Fibroblast of pulmonary artery (primary cell): Measurements from ENCODE around the gene DNAJA1.

Source experiments
- DNase-seq: peaks from one replicate; pipeline ENCODE4 v3.0.0-alpha.2; 2010; ENCODE audit warnings: low read depth
- H3K4me3 ChIP-seq: replicated peaks from 2 replicates; pipeline ENCODE4 v1.5.1; 2011; ENCODE audit warnings: low read depth, mild to moderate bottlenecking, control low read depth, low read length, moderate library complexity
- TF ChIP-seq, protein P1 (sequence below): IDR thresholded peaks from 2 replicates; pipeline ENCODE4 v1.5.1; 2011; ENCODE audit warnings: mild to moderate bottlenecking, control low read depth, low read length, inconsistent platforms; ENCODE audit errors: missing control alignments

Gene DNAJA1

DNA sequence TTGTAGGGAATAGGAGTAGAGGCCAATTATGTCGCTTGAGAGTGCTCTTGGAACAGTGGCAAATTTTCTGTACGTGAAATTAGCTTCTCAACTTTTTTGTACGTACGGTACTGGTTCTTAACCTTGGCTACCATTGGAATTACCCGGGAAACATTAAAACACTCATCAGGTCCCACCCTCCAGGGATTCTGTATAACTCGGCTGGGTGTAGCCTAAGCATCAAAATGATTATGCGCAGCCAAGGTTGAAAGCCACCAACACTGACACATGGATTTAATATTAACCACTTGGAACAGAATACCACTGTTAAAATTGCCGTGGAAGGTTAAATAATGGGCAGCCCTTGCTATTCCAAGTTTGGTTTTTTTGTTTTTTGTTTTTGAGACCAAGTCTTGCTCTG, 17.4 kb downstream of the DNAJA1 start:
- H3K4me3 ChIP-seq, result no peak overlapping the region
- TF ChIP-seq, protein P1, sequence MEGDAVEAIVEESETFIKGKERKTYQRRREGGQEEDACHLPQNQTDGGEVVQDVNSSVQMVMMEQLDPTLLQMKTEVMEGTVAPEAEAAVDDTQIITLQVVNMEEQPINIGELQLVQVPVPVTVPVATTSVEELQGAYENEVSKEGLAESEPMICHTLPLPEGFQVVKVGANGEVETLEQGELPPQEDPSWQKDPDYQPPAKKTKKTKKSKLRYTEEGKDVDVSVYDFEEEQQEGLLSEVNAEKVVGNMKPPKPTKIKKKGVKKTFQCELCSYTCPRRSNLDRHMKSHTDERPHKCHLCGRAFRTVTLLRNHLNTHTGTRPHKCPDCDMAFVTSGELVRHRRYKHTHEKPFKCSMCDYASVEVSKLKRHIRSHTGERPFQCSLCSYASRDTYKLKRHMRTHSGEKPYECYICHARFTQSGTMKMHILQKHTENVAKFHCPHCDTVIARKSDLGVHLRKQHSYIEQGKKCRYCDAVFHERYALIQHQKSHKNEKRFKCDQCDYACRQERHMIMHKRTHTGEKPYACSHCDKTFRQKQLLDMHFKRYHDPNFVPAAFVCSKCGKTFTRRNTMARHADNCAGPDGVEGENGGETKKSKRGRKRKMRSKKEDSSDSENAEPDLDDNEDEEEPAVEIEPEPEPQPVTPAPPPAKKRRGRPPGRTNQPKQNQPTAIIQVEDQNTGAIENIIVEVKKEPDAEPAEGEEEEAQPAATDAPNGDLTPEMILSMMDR, result no peak
- DNase-seq, result no peak

DNA sequence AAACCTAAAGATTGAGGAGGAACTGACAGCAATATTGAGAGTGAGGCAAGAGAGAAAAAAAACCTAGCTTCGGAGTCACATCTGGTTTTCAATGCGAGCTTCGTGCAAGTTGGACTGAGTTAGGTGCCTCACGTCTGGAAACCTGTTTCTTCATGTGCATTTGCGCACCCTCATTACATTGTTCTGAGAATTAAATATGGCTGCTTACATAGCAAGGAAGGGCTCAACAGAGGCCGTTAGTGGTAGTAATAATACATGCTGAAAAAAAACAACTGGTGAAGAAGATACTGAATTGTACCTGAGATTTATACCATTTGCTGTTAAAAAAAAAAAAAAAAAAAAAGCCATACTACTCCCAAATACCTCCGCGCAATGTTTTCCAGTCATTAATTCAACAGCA, 18.6 kb downstream of the DNAJA1 start:
- no peak for DNase-seq
- TF ChIP-seq, protein P1, result no peak

DNA sequence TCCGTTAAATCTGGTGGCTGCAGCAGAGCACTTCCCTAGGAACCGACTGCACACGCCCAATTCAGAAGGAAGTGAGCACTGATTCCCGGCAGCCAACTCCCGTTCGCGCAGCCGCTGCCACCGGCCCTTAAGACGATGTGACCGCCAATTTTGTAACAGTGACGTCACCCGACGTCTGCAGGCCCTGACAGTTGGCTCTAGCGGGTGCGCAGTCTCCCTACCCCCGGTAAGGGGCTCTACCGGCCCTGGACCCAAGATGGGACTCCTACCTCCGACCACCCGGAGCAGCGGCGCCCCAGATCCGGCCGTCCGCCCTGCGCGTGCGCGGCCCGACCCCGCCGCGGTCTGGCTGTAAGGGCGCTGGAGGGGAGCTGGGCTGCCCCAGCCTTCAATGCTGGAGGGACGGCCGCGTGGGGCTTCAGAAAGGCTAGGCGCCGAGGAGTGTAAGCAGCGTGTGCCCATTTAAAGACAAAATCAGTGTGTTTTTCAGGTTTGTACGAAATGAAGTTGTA, 19.1 kb downstream of the DNAJA1 start:
- peak overlapping the region; percentile 65 for H3K4me3 ChIP-seq
- TF ChIP-seq, protein P1, result no peak
- peak; percentile 94 for DNase-seq

More for the DNA sequence above, 18.6 kb downstream of the DNAJA1 start:
- peak overlapping the region; percentile 65 for H3K4me3 ChIP-seq

DNA sequence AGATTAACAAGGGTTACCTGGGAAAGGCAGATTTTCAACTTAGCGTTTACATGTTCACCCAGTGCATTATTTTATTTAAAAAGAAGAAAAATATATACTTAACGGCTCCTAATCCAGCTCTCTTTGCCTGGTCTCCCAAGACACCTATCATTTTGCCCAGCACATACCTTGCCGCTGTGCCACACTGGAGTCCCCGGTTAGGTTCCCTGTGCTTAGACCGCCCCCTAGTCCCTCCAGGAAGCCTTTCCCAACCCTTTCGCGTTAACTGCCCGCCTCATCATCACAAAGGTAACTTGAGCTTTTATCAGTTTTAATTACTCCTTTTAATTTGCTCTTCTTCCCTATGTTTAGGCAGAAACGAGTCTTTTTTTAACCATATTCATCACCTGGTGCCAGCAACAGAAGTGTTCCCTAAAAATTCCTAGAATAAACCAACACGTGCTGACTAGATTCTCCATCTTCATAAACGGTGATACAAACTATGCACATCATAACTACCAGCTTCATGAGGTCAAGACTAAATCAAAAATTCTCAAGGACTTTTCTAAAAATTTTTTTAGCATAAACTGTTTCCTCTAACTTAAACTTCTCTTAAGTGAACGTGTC, 19.7 kb downstream of the DNAJA1 start:
- TF ChIP-seq, protein P1, result peak; percentile 19
- H3K4me3 ChIP-seq, result peak overlapping the region; percentile 65
- DNase-seq, result peak; percentile 22

DNA sequence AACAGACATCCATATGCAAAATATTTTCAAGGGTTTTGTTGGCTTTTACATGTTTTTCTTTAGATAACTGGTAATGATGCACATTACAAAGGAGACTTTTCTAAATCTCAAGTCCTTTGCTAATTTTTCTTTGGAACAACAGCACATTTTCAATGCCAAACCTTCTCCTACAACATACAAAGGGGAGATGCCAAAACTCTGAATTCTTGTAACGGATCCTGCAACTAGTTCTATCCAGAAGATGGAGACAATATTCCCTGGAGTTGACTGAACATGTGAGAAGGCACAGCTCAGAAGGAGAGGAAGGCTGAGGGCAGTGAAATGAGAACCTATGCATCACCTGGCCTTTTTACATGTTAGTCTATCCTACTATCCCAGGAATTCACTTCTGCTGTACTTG, 21.0 kb downstream of the DNAJA1 start:
- H3K4me3 ChIP-seq, result no peak overlapping the region
- no peak for DNase-seq
- TF ChIP-seq, protein P1, result no peak

DNA sequence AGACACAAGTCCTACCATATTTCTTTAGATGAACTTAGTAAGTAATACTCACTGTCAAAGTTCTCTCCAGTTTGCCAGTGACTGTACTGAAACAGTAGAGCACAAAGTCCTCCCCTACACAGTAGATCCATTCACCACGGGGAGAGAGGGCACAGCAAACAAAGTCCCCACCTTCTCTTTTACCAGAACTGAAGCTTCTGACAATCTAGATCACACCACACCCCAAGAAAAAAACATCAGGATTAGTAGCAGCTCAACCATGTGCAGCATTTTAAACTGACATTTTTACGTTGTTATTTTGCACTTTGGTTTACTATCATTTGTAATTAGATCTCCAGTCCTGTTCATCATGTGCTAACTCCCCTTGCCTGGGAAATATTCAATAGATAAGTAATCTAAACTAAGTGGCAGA, 23.0 kb downstream of the DNAJA1 start:
- DNase-seq, result no peak
- no peak overlapping the region for H3K4me3 ChIP-seq
- TF ChIP-seq, protein P1, result no peak
